ENCODE measurements around the gene CCDC40. TPM values are rescaled to one million over a fixed set of nuclear protein-coding genes. Genes with fewer than 3 reads are reported as not detected.

Gene CCDC40
- total and polyA plus RNA-seq, 10 of the 15 experiments (the other 5 are each of a cell fraction or from before 2014, with no cell fraction given) = 0.06 to 0.10 TPM; not detected in 8

GRCh38 chr17:80086616-80087015 is 50.2 kb downstream of the CCDC40 start:
- Histone ChIP-seq H3K4me2 (ENCODE audit: control insufficient read depth, insufficient read depth) (no peak overlapping the region), H3K36me3 (ENCODE audit: control insufficient read depth in 2 of 2, insufficient read depth in 2 of 2, low read length in 1 of 2) (no peaks in the 10 kb centered on the region), H3K27me3 (replicated peaks in 1 of 2; ENCODE audit: control insufficient read depth in 2 of 2, insufficient read depth in 2 of 2, low read length in 1 of 2) (no peaks in the 10 kb centered on the region; a peak in 1 of 4 replicates), H2AFZ (ENCODE audit: control insufficient read depth, low read depth, low read length) (no peak overlapping the region), H3K79me2 (ENCODE audit: control insufficient read depth, insufficient read depth, low read length) (no peaks in the 10 kb centered on the region), H4K20me1 (ENCODE audit: control insufficient read depth, insufficient read depth) (0 out of 2 replicates have a peak, but pooled peaks cover 2% of the 10 kb centered on the region), H3K9ac (ENCODE audit: control insufficient read depth, insufficient read depth, low read length) (no peak overlapping the region), H3K27ac (ENCODE audit: control insufficient read depth, insufficient read depth) (no peak overlapping the region), H3K4me3 (no peak overlapping the region), H3K4me1 (ENCODE audit: control insufficient read depth, insufficient read depth, low read length) (no peaks in the 10 kb centered on the region), H3K9me3 (replicated peaks; ENCODE audit: control insufficient read depth, insufficient read depth, low read length) (no peaks in the 10 kb centered on the region)
- intact Hi-C loops (cut with micrococcal nuclease; ENCODE audit: unreplicated experiment) (no loop called here), in situ Hi-C loops (cut with MboI) (no loop called here)
- FAIRE-seq (no peak), DNase-seq (ENCODE audit: low read depth, low spot score) (no peak), ATAC-seq (no peak)
- ChIA-PET POLR2A (no interaction called here), RAD21 (ENCODE audit: unreplicated experiment) (no interaction called here), CTCF (interaction anchor here (1.6 kb wide), 1 partner anchor 10 kb away, joined by 3 read pairs; no protein-coding TSS in a partner anchor), SMC1A (ENCODE audit: uncharacterized antibody, unreplicated experiment) (no interaction called here)
- no peak for TF ChIP-seq SPI1 (IDR thresholded peaks at IDR 0.05; ENCODE audit: borderline replicate concordance, insufficient read depth, low read depth, low read length)
- TF ChIP-seq ZSCAN29 (IDR thresholded peaks at IDR 0.05) = no peak
- no peak for TF ChIP-seq FOS (IDR thresholded peaks at IDR 0.05; ENCODE audit: borderline replicate concordance, extremely low read depth, insufficient read length)
- no peak for TF ChIP-seq ESRRA (IDR thresholded peaks at IDR 0.05; ENCODE audit: low read length)
- no peak for TF ChIP-seq CEBPB (IDR thresholded peaks at IDR 0.05; ENCODE audit: borderline replicate concordance in 1 of 2, low read depth in 2 of 2, low read length in 2 of 2)
- no peak for TF ChIP-seq USF1 (IDR thresholded peaks at IDR 0.05; ENCODE audit: borderline replicate concordance, extremely low read length, insufficient read depth, low read depth, low read length)
- 23% methylated on average over 11 of the region's 11 CpGs for WGBS (ENCODE audit: insufficient coverage, insufficient replicate concordance, low lambda C conversion rate, missing lambda C conversion rate)
- no TSS peak for BruUV-seq (replicated peaks)
